Activated T-cell treated with anti-CD3 and anti-CD28 coated beads, Interleukin-2, amount 50 U/mL, for 24 hours (primary cell): ENCODE results near the gene CYCS.
"Not testable (repeated sequence)": the region's sequence is repeated elsewhere in the genome, so short reads cannot be mapped to it uniquely, and the experiment has no call there.

Experiments used
- DNase-seq: peaks from one replicate; pipeline ENCODE4 v3.0.0-alpha.2; 2020
- H3K27ac Mint-ChIP-seq: 2 replicates; pipeline ENCODE4 v1.8.0; 2020; ENCODE audit warnings: mild to moderate bottlenecking, mixed read lengths
- H3K27me3 Mint-ChIP-seq: 2 replicates; pipeline ENCODE4 v1.8.0; 2020; ENCODE audit warnings: mixed read lengths
- H3K36me3 Mint-ChIP-seq: 2 replicates; pipeline ENCODE4 v1.8.0; 2020; ENCODE audit warnings: low read depth, mixed read lengths
- H3K4me1 Mint-ChIP-seq: 2 replicates; pipeline ENCODE4 v1.8.0; 2020; ENCODE audit warnings: low read depth, mixed read lengths
- H3K4me3 Mint-ChIP-seq: 2 replicates; pipeline ENCODE4 v1.8.0; 2020; ENCODE audit warnings: mild to moderate bottlenecking, moderate library complexity, mixed read lengths
- H3K9me3 Mint-ChIP-seq: 2 replicates; pipeline ENCODE4 v1.8.0; 2020; ENCODE audit warnings: mixed read lengths

Gene CYCS

GRCh38 chr7:25101817-25102216, 23.2 kb downstream of the CYCS start:
- Mint-ChIP-seq H3K27me3 (peaks cover 6% of the 10 kb centered on the region), H3K27ac (no peak overlapping the region), H3K4me1 (no peaks in the 10 kb centered on the region), H3K4me3 (no peak overlapping the region), H3K9me3 (no peaks in the 10 kb centered on the region), H3K36me3 (no peaks in the 10 kb centered on the region)
- DNase-seq: no peak

DNA sequence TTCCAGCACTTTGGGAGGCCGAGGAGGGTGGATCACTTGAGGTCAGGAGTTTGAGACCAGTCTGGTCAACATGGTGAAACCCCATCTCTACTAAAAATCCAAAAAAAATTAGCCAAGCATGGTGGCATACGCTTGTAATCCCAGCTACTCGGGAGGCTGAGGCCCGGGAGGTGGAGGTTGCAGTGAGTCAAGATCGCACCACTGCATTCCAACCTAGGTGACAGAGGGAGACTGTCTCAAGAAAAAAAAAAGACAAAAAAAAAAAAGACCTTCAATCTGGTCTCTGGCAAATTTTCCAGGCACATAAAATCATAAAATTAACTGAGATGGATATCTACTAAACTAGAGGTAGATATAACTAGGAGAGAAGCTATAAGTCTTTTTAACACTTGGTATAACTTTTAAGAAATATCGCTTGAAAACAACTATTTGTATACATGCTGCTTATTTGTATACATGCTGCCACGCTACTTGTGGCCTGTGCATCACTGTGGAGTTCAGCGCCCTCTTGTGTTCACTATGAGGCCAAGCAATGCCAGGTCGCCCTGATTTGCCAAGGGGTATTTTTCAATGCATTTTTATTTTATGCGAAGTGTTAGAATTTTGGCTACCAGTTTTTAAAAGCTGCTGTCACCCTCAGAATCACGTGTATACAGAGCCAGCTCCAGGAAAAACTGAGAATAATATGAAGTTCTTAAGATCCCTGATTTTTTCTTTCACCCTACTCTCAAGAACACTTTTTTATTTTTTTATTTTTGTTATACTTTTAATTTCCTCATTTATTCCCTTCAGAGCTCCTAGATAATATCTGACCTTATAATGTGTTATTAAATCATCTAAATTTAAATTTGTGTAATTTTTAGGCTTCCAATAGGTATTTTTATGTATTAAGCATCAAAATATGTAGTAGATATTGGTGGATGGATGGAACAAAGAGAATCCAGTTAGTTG, 26.7 kb downstream of the CYCS start:
- H3K27me3 Mint-ChIP-seq: no peaks in the 10 kb centered on the region
- no peaks in the 10 kb centered on the region for H3K9me3 Mint-ChIP-seq
- peaks cover 10% of the 10 kb centered on the region for H3K4me1 Mint-ChIP-seq

GRCh38 chr7:25095516-25096345, 29.3 kb downstream of the CYCS start:
- no peak for DNase-seq
- H3K4me3 Mint-ChIP-seq: no peak overlapping the region
- no peaks in the 10 kb centered on the region for H3K27me3 Mint-ChIP-seq
- no peaks in the 10 kb centered on the region for H3K9me3 Mint-ChIP-seq
- H3K27ac Mint-ChIP-seq: no peak overlapping the region
- H3K36me3 Mint-ChIP-seq: no peaks in the 10 kb centered on the region
- H3K4me1 Mint-ChIP-seq: peaks cover 12% of the 10 kb centered on the region

More for the DNA sequence above, 26.7 kb downstream of the CYCS start:
- Mint-ChIP-seq H3K27ac (no peak overlapping the region), H3K4me3 (no peak overlapping the region), H3K36me3 (no peaks in the 10 kb centered on the region)
- DNase-seq: peak; percentile 64

- peaks cover 12% of the 10 kb centered on the region for H3K4me1 Mint-ChIP-seq
- no peaks in the 10 kb centered on the region for H3K36me3 Mint-ChIP-seq
- H3K9me3 Mint-ChIP-seq: no peaks in the 10 kb centered on the region
- peak; percentile 87 for DNase-seq
- H3K4me3 Mint-ChIP-seq: no peak overlapping the region
- no peaks in the 10 kb centered on the region for H3K27me3 Mint-ChIP-seq
- H3K27ac Mint-ChIP-seq: no peak overlapping the region
Measured at GRCh38 chr7:25093268-25093826, 31.7 kb downstream of the CYCS start.

DNA sequence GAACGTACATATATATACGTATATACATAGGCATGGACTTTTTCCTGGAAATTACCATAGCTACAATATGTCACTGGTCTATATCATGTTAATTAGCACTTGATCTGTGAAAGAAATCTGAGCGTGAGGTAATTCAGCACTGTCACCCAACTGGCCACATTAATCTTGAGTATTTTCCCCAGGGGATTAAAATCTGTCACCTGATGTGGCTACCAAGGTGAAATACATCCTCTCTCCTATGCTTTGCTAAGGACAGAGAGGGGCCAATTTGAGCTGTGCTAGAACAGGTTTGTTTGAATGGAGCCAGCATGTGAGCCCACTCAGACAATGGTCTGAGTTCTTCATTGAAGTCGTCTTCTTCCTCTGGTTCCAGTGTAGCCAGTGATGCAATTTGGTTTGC, 33.3 kb downstream of the CYCS start:
- Mint-ChIP-seq H3K27ac (no peak overlapping the region), H3K27me3 (no peaks in the 10 kb centered on the region), H3K36me3 (no peaks in the 10 kb centered on the region), H3K4me3 (no peak overlapping the region), H3K9me3 (no peaks in the 10 kb centered on the region), H3K4me1 (peaks cover 12% of the 10 kb centered on the region)
- DNase-seq: no peak

DNA sequence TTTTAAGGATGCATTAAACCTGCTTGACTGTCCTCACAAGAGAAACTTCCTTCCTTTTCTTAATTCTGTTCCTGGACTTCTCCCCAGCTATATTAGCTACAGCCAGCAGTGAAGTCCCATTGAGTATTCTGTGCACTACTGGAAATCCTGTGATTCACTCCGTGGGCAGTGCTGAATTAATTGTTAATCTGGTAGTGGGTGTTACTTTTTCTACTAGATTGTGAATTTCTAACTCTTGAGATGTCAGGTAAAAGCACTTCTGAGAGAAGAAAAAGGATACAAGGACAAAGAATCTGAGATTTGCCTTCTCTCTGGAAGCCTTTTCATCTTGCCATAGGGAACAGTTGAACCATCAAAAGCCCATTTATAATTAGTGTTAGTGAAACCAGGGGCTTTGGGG, 33.9 kb downstream of the CYCS start:
- H3K27ac Mint-ChIP-seq: no peak overlapping the region
- no peak overlapping the region for H3K4me3 Mint-ChIP-seq
- no peaks in the 10 kb centered on the region for H3K9me3 Mint-ChIP-seq
- no peaks in the 10 kb centered on the region for H3K36me3 Mint-ChIP-seq
- DNase-seq: no peak
- H3K4me1 Mint-ChIP-seq: peaks cover 12% of the 10 kb centered on the region
- no peaks in the 10 kb centered on the region for H3K27me3 Mint-ChIP-seq

- no peaks in the 10 kb centered on the region for H3K36me3 Mint-ChIP-seq
- H3K27me3 Mint-ChIP-seq: no peaks in the 10 kb centered on the region
- H3K4me1 Mint-ChIP-seq: peaks cover 12% of the 10 kb centered on the region
- H3K27ac Mint-ChIP-seq: no peak overlapping the region
- DNase-seq: no peak
- H3K9me3 Mint-ChIP-seq: no peaks in the 10 kb centered on the region
- H3K4me3 Mint-ChIP-seq: no peak overlapping the region
Measured at GRCh38 chr7:25090374-25090773, 34.7 kb downstream of the CYCS start.

- no peak for DNase-seq
- H3K4me1 Mint-ChIP-seq: no peaks in the 10 kb centered on the region
- H3K4me3 Mint-ChIP-seq: no peak overlapping the region
- H3K9me3 Mint-ChIP-seq: no peaks in the 10 kb centered on the region
- H3K36me3 Mint-ChIP-seq: no peaks in the 10 kb centered on the region
- H3K27ac Mint-ChIP-seq: no peak overlapping the region
- no peaks in the 10 kb centered on the region for H3K27me3 Mint-ChIP-seq
Measured at GRCh38 chr7:25087855-25088254, 37.2 kb downstream of the CYCS start.

- Mint-ChIP-seq H3K27me3 (no peaks in the 10 kb centered on the region), H3K4me3 (no peak overlapping the region)
Measured at GRCh38 chr7:25084821-25085220, 40.2 kb downstream of the CYCS start.

GRCh38 chr7:25083201-25083600, 41.9 kb downstream of the CYCS start:
- no peaks in the 10 kb centered on the region for H3K9me3 Mint-ChIP-seq
- H3K27ac Mint-ChIP-seq: no peak overlapping the region
- H3K4me1 Mint-ChIP-seq: no peaks in the 10 kb centered on the region
- H3K27me3 Mint-ChIP-seq: peaks cover under 1% of the 10 kb centered on the region
- H3K4me3 Mint-ChIP-seq: no peak overlapping the region
- no peaks in the 10 kb centered on the region for H3K36me3 Mint-ChIP-seq
- DNase-seq: no peak

More at GRCh38 chr7:25084821-25085220, 40.2 kb downstream of the CYCS start:
- DNase-seq: no peak
- H3K9me3 Mint-ChIP-seq: no peaks in the 10 kb centered on the region
- H3K4me1 Mint-ChIP-seq: no peaks in the 10 kb centered on the region
- H3K27ac Mint-ChIP-seq: no peak overlapping the region
- H3K36me3 Mint-ChIP-seq: no peaks in the 10 kb centered on the region

DNA sequence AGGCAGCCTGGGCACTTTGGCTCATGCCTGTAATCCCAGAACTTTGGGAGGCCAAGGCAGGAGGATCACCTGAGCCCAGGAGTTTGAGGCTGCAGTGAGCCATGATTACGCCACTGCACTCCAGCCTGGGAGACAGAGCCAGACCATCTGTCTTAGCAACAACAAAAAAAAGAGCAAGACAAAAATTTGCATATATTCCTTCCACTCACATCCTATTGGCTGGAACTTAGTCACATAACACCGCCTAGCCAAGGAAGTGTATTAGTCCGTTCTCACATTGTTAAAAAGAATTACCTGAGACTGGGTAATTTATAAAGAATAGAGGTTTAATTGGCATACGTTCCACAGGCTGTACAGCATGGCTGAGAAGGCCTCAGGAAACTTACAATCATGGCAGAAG, 43.0 kb downstream of the CYCS start:
- H3K4me3 Mint-ChIP-seq, H3K9me3 Mint-ChIP-seq, H3K27ac Mint-ChIP-seq, H3K36me3 Mint-ChIP-seq, DNase-seq, H3K27me3 Mint-ChIP-seq, H3K4me1 Mint-ChIP-seq: not testable (repeated sequence)

DNA sequence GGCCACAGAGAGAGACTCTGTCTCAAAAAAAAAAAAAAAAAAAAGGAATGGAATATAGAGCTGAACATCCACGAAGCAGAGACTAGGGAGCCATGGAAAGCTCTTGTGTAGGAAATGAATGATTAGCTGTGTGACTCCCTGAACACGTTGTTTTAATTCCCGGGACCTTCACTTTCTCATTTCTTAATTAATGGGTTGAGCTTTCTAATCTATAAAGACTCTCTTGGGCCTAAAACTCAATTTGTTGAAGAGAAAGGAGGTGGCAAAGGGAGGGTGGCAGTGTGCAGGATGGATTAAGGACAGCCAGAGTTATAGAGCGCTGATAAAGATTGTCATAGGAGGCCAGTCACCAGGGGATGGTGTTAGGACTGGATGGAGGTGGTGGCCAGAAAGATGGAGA, 48.0 kb downstream of the CYCS start:
- Mint-ChIP-seq H3K9me3 (no peaks in the 10 kb centered on the region), H3K27ac (no peak overlapping the region), H3K36me3 (no peaks in the 10 kb centered on the region), H3K4me3 (no peak overlapping the region), H3K4me1 (peaks cover 17% of the 10 kb centered on the region), H3K27me3 (peaks cover 9% of the 10 kb centered on the region)
- DNase-seq: no peak

DNA sequence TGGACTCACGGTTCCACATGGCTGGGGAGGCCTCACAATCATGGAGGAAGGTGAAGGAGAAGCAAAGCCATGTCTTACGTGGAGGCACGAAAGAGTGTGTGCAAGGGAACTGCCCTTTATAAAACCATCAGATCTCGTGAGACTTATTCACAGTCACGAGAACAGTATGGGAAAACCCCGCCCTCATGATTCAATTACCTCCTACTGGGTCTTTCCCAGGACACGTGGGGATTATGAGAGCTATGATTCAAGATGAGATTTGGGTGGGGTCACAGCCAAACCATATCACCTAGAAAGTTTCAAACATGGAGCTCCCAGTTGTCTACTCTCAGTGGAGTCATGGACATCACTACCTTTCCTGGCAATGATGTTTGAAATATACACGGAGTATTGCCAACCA, 49.6 kb downstream of the CYCS start:
- Mint-ChIP-seq H3K27ac (no peak overlapping the region), H3K4me1 (peaks cover 17% of the 10 kb centered on the region), H3K4me3 (no peak overlapping the region), H3K36me3 (no peaks in the 10 kb centered on the region), H3K27me3 (peaks cover 9% of the 10 kb centered on the region), H3K9me3 (no peaks in the 10 kb centered on the region)
- DNase-seq: peak; percentile 50

- Mint-ChIP-seq H3K36me3 (no peaks in the 10 kb centered on the region), H3K9me3 (no peaks in the 10 kb centered on the region), H3K27me3 (peaks cover 9% of the 10 kb centered on the region)
Measured at GRCh38 chr7:25073451-25073850, 51.6 kb downstream of the CYCS start.

More at GRCh38 chr7:25073451-25073850, 51.6 kb downstream of the CYCS start:
- Mint-ChIP-seq H3K4me1 (peaks cover 27% of the 10 kb centered on the region), H3K4me3 (no peak overlapping the region), H3K27ac (no peak overlapping the region)
- DNase-seq: no peak
